ENCODE data around the gene TK1. TPM values are rescaled to one million over a fixed set of nuclear protein-coding genes. Genes with fewer than 3 reads are reported as not detected.
A peak's percentile ranks its signal among the peaks of the same experiment; 100 is the strongest.

TK1 gene
- total and polyA plus RNA-seq, 12 donors: 1.3 to 11.6 (median 2.5) TPM

GRCh38 chr17:78184351-78184750 lies 2.5 kb downstream of the TK1 start:
- no peak overlapping the region for H3K27ac ChIP-seq
- peaks cover 0 to 17% of the 10 kb centered on the region in 2 donors for H3K4me1 ChIP-seq (replicated peaks in 1 of 2)
- 81 to 92% (median 88%) methylated on average over 9 to 10 of the region's 10 CpGs for WGBS, 4 donors

DNA sequence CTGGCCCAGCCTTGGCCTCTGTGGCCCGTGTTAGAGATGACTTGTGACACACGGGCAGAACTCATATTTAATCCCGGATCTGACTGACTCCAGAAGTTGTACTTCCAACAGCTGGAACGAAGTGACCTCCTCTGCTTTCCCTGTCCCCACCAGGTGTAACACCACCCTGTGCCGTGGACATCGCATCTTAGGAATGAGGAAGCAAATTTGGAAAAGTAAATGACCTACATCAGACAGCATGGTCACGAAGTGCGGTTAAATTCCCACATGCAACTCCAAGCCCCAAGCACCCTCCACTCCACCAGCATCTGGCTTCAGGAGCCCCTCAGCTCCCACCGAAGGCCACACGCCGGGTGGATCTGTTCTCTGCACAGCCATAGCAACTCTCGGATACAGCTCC lies 2.9 kb downstream of the TK1 start:
- H3K4me3 ChIP-seq: no peak overlapping the region
- H3K27me3 ChIP-seq: no peaks in the 10 kb centered on the region
- intact Hi-C loops (cut with DNase I): no loop called here
- no peak overlapping the region for H3K27ac ChIP-seq
- peaks cover 0 to 19% of the 10 kb centered on the region in 2 donors for H3K4me1 ChIP-seq (replicated peaks in 1 of 2)
- DNase-seq: no peak
- WGBS, 4 donors: 93 to 96% (median 94%) methylated on average over 9 to 12 of the region's 12 CpGs
- no peaks in the 10 kb centered on the region for H3K36me3 ChIP-seq (replicated peaks in 1 of 2)
- TF ChIP-seq CTCF (IDR thresholded peaks at IDR 0.05): no peak
- TF ChIP-seq POLR2A (IDR thresholded peaks at IDR 0.05): no peak
- H3K9me3 ChIP-seq (replicated peaks in 1 of 3): no peaks in the 10 kb centered on the region

More at GRCh38 chr17:78184351-78184750, 2.5 kb downstream of the TK1 start:
- Histone ChIP-seq H3K27me3 (no peaks in the 10 kb centered on the region), H3K4me3 (no peak overlapping the region), H3K9me3 (replicated peaks in 1 of 3) (no peaks in the 10 kb centered on the region), H3K36me3 (replicated peaks in 1 of 2) (no peaks in the 10 kb centered on the region)
- TF ChIP-seq POLR2A (IDR thresholded peaks at IDR 0.05) (no peak), CTCF (IDR thresholded peaks at IDR 0.05) (no peak)
- intact Hi-C loops (cut with DNase I): no loop called here
- DNase-seq: no peak

- no peak for DNase-seq
- intact Hi-C loops (cut with DNase I): no loop called here
- no peaks in the 10 kb centered on the region for H3K9me3 ChIP-seq (replicated peaks in 1 of 3)
- H3K27me3 ChIP-seq: no peaks in the 10 kb centered on the region
- TF ChIP-seq POLR2A (IDR thresholded peaks at IDR 0.05) (no peak), CTCF (IDR thresholded peaks at IDR 0.05) (no peak)
- 92 to 97% (median 94%) methylated on average over 10 to 13 of the region's 13 CpGs for WGBS, 4 donors
- H3K4me1 ChIP-seq (replicated peaks in 1 of 2): peaks cover 0 to 17% of the 10 kb centered on the region in 2 donors
- H3K36me3 ChIP-seq (replicated peaks in 1 of 2): no peaks in the 10 kb centered on the region
- no peak overlapping the region for H3K4me3 ChIP-seq
- no peak overlapping the region for H3K27ac ChIP-seq
Observed at GRCh38 chr17:78182504-78182903, 4.3 kb downstream of the TK1 start.

DNA sequence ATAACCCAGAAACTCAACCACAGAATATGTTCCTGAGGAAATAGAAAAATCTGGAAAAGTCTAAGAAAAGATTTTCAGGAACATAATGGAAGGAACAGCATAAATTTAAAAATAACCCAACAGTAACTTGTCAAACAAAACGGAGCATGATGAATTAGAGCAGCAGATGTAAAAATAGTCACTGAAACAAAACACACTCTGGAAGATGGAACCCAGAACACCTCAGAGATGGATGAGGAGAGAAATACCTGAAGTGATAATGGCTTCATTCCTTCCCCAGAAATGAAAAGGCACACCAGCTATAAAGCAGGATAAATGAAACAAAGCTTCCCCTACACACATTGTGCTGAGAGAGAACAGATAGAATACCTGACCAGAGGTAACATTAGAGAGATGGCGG lies 6.3 kb downstream of the TK1 start:
- H3K4me1 ChIP-seq (replicated peaks in 1 of 2): peaks cover 7 to 22% of the 10 kb centered on the region in 2 donors
- H3K27ac ChIP-seq: peak overlapping the region in 1 of 5 donors; percentile 63
- 69 to 76% (median 76%) methylated on average over 2 of the region's 2 CpGs for WGBS, 4 donors
- no peak for DNase-seq
- no peaks in the 10 kb centered on the region for H3K9me3 ChIP-seq (replicated peaks in 1 of 3)
- no peaks in the 10 kb centered on the region for H3K36me3 ChIP-seq (replicated peaks in 1 of 2)
- no peak overlapping the region for H3K4me3 ChIP-seq
- H3K27me3 ChIP-seq: no peaks in the 10 kb centered on the region
- intact Hi-C loops (cut with DNase I): no loop called here
- no peak for TF ChIP-seq POLR2A (IDR thresholded peaks at IDR 0.05)
- TF ChIP-seq CTCF (IDR thresholded peaks at IDR 0.05): no peak
